ENCODE data around the gene LHX4. TPM values are rescaled to one million over a fixed set of nuclear protein-coding genes. Genes with fewer than 3 reads are reported as not detected.

The LHX4 gene
- polyA plus RNA-seq, 4 donors, result 0.18 to 2.9 (median 0.25) TPM

GRCh38 chr1:180258935-180259334, 28.9 kb downstream of the LHX4 start:
- FAIRE-seq (no peak), DNase-seq (no peak)
- H3K27me3 ChIP-seq (ENCODE audit: control insufficient read depth in 3 of 3, insufficient read depth in 3 of 3, low read length in 3 of 3), result peaks cover 0 to 46% (median 6%) of the 10 kb centered on the region in 3 donors
- H3K4me3 ChIP-seq (ENCODE audit: low read depth in 1 of 3, low read length in 3 of 3), result no peak overlapping the region
- H3K27ac ChIP-seq (ENCODE audit: low read depth in 1 of 3, low read length in 2 of 3), result no peak overlapping the region
- H3K9me3 ChIP-seq (ENCODE audit: control insufficient read depth in 2 of 2, insufficient read depth in 1 of 2, low read depth in 1 of 2, low read length in 1 of 2), result no peaks in the 10 kb centered on the region
- 38 to 65% (median 62%) methylated on average over 5 of the region's 5 CpGs for WGBS, 3 donors
- H3K4me1 ChIP-seq (ENCODE audit: control insufficient read depth in 3 of 3, insufficient read depth in 2 of 3, low read depth in 1 of 3, low read length in 2 of 3), result no peaks in the 10 kb centered on the region
- H3K36me3 ChIP-seq (ENCODE audit: control insufficient read depth in 3 of 3, insufficient read depth in 2 of 3, low read depth in 1 of 3, low read length in 3 of 3), result no peaks in the 10 kb centered on the region

- Histone ChIP-seq H3K27me3 (ENCODE audit: control insufficient read depth in 3 of 3, insufficient read depth in 3 of 3, low read length in 3 of 3) (peaks cover 0 to 46% (median 5%) of the 10 kb centered on the region in 3 donors), H3K4me1 (ENCODE audit: control insufficient read depth in 3 of 3, insufficient read depth in 2 of 3, low read depth in 1 of 3, low read length in 2 of 3) (no peaks in the 10 kb centered on the region), H3K27ac (ENCODE audit: low read depth in 1 of 3, low read length in 2 of 3) (no peak overlapping the region), H3K9me3 (ENCODE audit: control insufficient read depth in 2 of 2, insufficient read depth in 1 of 2, low read depth in 1 of 2, low read length in 1 of 2) (no peaks in the 10 kb centered on the region), H3K36me3 (ENCODE audit: control insufficient read depth in 3 of 3, insufficient read depth in 2 of 3, low read depth in 1 of 3, low read length in 3 of 3) (no peaks in the 10 kb centered on the region), H3K4me3 (ENCODE audit: low read depth in 1 of 3, low read length in 3 of 3) (no peak overlapping the region)
- 43 to 72% (median 56%) methylated on average over 20 to 22 of the region's 22 CpGs for WGBS, 3 donors
- no peak for DNase-seq
- no peak for FAIRE-seq
These were observed 29.6 kb downstream of the LHX4 start for GRCh38 chr1:180259431-180260338.

- Histone ChIP-seq H3K4me3 (ENCODE audit: low read depth in 1 of 3, low read length in 3 of 3) (no peak overlapping the region), H3K27ac (ENCODE audit: low read depth in 1 of 3, low read length in 2 of 3) (no peak overlapping the region), H3K9me3 (ENCODE audit: control insufficient read depth in 2 of 2, insufficient read depth in 1 of 2, low read depth in 1 of 2, low read length in 1 of 2) (no peaks in the 10 kb centered on the region), H3K4me1 (ENCODE audit: control insufficient read depth in 3 of 3, insufficient read depth in 2 of 3, low read depth in 1 of 3, low read length in 2 of 3) (no peaks in the 10 kb centered on the region), H3K27me3 (ENCODE audit: control insufficient read depth in 3 of 3, insufficient read depth in 3 of 3, low read length in 3 of 3) (peaks cover 0 to 46% (median 2%) of the 10 kb centered on the region in 3 donors), H3K36me3 (ENCODE audit: control insufficient read depth in 3 of 3, insufficient read depth in 2 of 3, low read depth in 1 of 3, low read length in 3 of 3) (no peaks in the 10 kb centered on the region)
- no peak for FAIRE-seq
- 80 to 88% (median 83%) methylated on average over 13 of the region's 13 CpGs for WGBS, 3 donors
- DNase-seq, result no peak
These were observed 30.5 kb downstream of the LHX4 start for GRCh38 chr1:180260541-180260940.

- FAIRE-seq (no peak), DNase-seq (no peak)
- Histone ChIP-seq H3K4me1 (ENCODE audit: control insufficient read depth in 3 of 3, insufficient read depth in 2 of 3, low read depth in 1 of 3, low read length in 2 of 3) (no peaks in the 10 kb centered on the region), H3K27ac (ENCODE audit: low read depth in 1 of 3, low read length in 2 of 3) (no peak overlapping the region), H3K27me3 (ENCODE audit: control insufficient read depth in 3 of 3, insufficient read depth in 3 of 3, low read length in 3 of 3) (peaks cover 0 to 46% (median 2%) of the 10 kb centered on the region in 3 donors), H3K9me3 (ENCODE audit: control insufficient read depth in 2 of 2, insufficient read depth in 1 of 2, low read depth in 1 of 2, low read length in 1 of 2) (no peaks in the 10 kb centered on the region), H3K36me3 (ENCODE audit: control insufficient read depth in 3 of 3, insufficient read depth in 2 of 3, low read depth in 1 of 3, low read length in 3 of 3) (no peaks in the 10 kb centered on the region), H3K4me3 (ENCODE audit: low read depth in 1 of 3, low read length in 3 of 3) (no peak overlapping the region)
- 67 to 87% (median 84%) methylated on average over 9 to 10 of the region's 10 CpGs for WGBS, 3 donors
These were observed 31.0 kb downstream of the LHX4 start for GRCh38 chr1:180261030-180261429.

GRCh38 chr1:180261524-180262155, 31.6 kb downstream of the LHX4 start:
- Histone ChIP-seq H3K36me3 (ENCODE audit: control insufficient read depth in 3 of 3, insufficient read depth in 2 of 3, low read depth in 1 of 3, low read length in 3 of 3) (no peaks in the 10 kb centered on the region), H3K9me3 (ENCODE audit: control insufficient read depth in 2 of 2, insufficient read depth in 1 of 2, low read depth in 1 of 2, low read length in 1 of 2) (no peaks in the 10 kb centered on the region), H3K4me1 (ENCODE audit: control insufficient read depth in 3 of 3, insufficient read depth in 2 of 3, low read depth in 1 of 3, low read length in 2 of 3) (no peaks in the 10 kb centered on the region), H3K27ac (ENCODE audit: low read depth in 1 of 3, low read length in 2 of 3) (no peak overlapping the region), H3K4me3 (ENCODE audit: low read depth in 1 of 3, low read length in 3 of 3) (no peak overlapping the region), H3K27me3 (ENCODE audit: control insufficient read depth in 3 of 3, insufficient read depth in 3 of 3, low read length in 3 of 3) (peaks cover 0 to 46% (median 2%) of the 10 kb centered on the region in 3 donors)
- WGBS, 3 donors, result 68 to 76% (median 73%) methylated on average over 7 of the region's 7 CpGs
- no peak for FAIRE-seq
- DNase-seq, result no peak

- Histone ChIP-seq H3K36me3 (ENCODE audit: control insufficient read depth in 3 of 3, insufficient read depth in 2 of 3, low read depth in 1 of 3, low read length in 3 of 3) (no peaks in the 10 kb centered on the region), H3K9me3 (ENCODE audit: control insufficient read depth in 2 of 2, insufficient read depth in 1 of 2, low read depth in 1 of 2, low read length in 1 of 2) (no peaks in the 10 kb centered on the region), H3K27ac (ENCODE audit: low read depth in 1 of 3, low read length in 2 of 3) (no peak overlapping the region), H3K4me1 (ENCODE audit: control insufficient read depth in 3 of 3, insufficient read depth in 2 of 3, low read depth in 1 of 3, low read length in 2 of 3) (no peaks in the 10 kb centered on the region), H3K4me3 (ENCODE audit: low read depth in 1 of 3, low read length in 3 of 3) (no peak overlapping the region), H3K27me3 (ENCODE audit: control insufficient read depth in 3 of 3, insufficient read depth in 3 of 3, low read length in 3 of 3) (peaks cover 0 to 40% (median 2%) of the 10 kb centered on the region in 3 donors)
- FAIRE-seq, result no peak
- 63 to 70% (median 64%) methylated on average over 12 of the region's 12 CpGs for whole genome bisulfite sequencing, 3 donors
- no peak for DNase-seq
These were observed 32.8 kb downstream of the LHX4 start for GRCh38 chr1:180262628-180263488.

GRCh38 chr1:180264595-180264994, 34.5 kb downstream of the LHX4 start:
- no peaks in the 10 kb centered on the region for H3K36me3 ChIP-seq (ENCODE audit: control insufficient read depth in 3 of 3, insufficient read depth in 2 of 3, low read depth in 1 of 3, low read length in 3 of 3)
- 63 to 67% (median 66%) methylated on average over 2 of the region's 2 CpGs for WGBS, 3 donors
- H3K4me3 ChIP-seq (ENCODE audit: low read depth in 1 of 3, low read length in 3 of 3), result no peak overlapping the region
- peaks cover 0 to 2% (median 0%) of the 10 kb centered on the region in 3 donors for H3K4me1 ChIP-seq (ENCODE audit: control insufficient read depth in 3 of 3, insufficient read depth in 2 of 3, low read depth in 1 of 3, low read length in 2 of 3)
- H3K9me3 ChIP-seq (ENCODE audit: control insufficient read depth in 2 of 2, insufficient read depth in 1 of 2, low read depth in 1 of 2, low read length in 1 of 2), result no peaks in the 10 kb centered on the region
- FAIRE-seq (no peak), DNase-seq (no peak)
- no peak overlapping the region for H3K27ac ChIP-seq (ENCODE audit: low read depth in 1 of 3, low read length in 2 of 3)
- H3K27me3 ChIP-seq (ENCODE audit: control insufficient read depth in 3 of 3, insufficient read depth in 3 of 3, low read length in 3 of 3), result peaks cover 0 to 26% (median 1%) of the 10 kb centered on the region in 3 donors

GRCh38 chr1:180265201-180265600, 35.1 kb downstream of the LHX4 start:
- Histone ChIP-seq H3K4me1 (ENCODE audit: control insufficient read depth in 3 of 3, insufficient read depth in 2 of 3, low read depth in 1 of 3, low read length in 2 of 3) (peaks cover 0 to 7% (median 2%) of the 10 kb centered on the region in 3 donors), H3K4me3 (ENCODE audit: low read depth in 1 of 3, low read length in 3 of 3) (no peak overlapping the region), H3K9me3 (ENCODE audit: control insufficient read depth in 2 of 2, insufficient read depth in 1 of 2, low read depth in 1 of 2, low read length in 1 of 2) (no peaks in the 10 kb centered on the region), H3K36me3 (ENCODE audit: control insufficient read depth in 3 of 3, insufficient read depth in 2 of 3, low read depth in 1 of 3, low read length in 3 of 3) (no peaks in the 10 kb centered on the region), H3K27me3 (ENCODE audit: control insufficient read depth in 3 of 3, insufficient read depth in 3 of 3, low read length in 3 of 3) (peaks cover 0 to 22% (median 0%) of the 10 kb centered on the region in 3 donors), H3K27ac (ENCODE audit: low read depth in 1 of 3, low read length in 2 of 3) (no peak overlapping the region)
- 36 to 75% (median 64%) methylated on average over 9 of the region's 9 CpGs for WGBS, 3 donors
- DNase-seq (no peak), FAIRE-seq (no peak)

All from small intestine (tissue), 7 donors.